ENCODE data around the gene NECTIN2. TPM values are rescaled to one million over a fixed set of nuclear protein-coding genes. Genes with fewer than 3 reads are reported as not detected.
A peak's percentile ranks its signal among the peaks of the same experiment; 100 is the strongest.

The NECTIN2 gene
- total RNA-seq, 1 experiment from 2014 or later = 115 TPM

GRCh38 chr19:44800461-44800860 is 45.6 kb upstream of the NECTIN2 start:
- intact Hi-C loops (cut with micrococcal nuclease; ENCODE audit: unreplicated experiment) = no loop called here
- Histone ChIP-seq H3K9me3 (ENCODE audit: insufficient read depth, low read depth) (no peaks in the 10 kb centered on the region), H4K20me1 (ENCODE audit: insufficient read depth) (peaks cover 6% of the 10 kb centered on the region; the same call in 1 of the 2 replicates), H3K27ac (no peak overlapping the region), H3K4me2 (no peak overlapping the region), H3K27me3 (ENCODE audit: insufficient read depth, low read depth) (no peaks in the 10 kb centered on the region), H3K36me3 (ENCODE audit: low read depth) (peaks cover 6% of the 10 kb centered on the region), H3K79me2 (ENCODE audit: low read depth) (no peaks in the 10 kb centered on the region), H3K4me1 (replicated peaks; ENCODE audit: insufficient read depth) (peaks cover 22% of the 10 kb centered on the region), H2AFZ (no peak overlapping the region), H3K9me2 (ENCODE audit: insufficient read depth) (no peaks in the 10 kb centered on the region), H3K4me3 (no peak overlapping the region), H3F3A (ENCODE audit: insufficient read depth, low read depth) (peaks cover 76% of the 10 kb centered on the region)
- CTCF ChIA-PET = no interaction called here
- DNase-seq = peak; percentile 73 to 85
- POLR2A ChIA-PET (ENCODE audit: unreplicated experiment) = no interaction called here
- BruUV-seq (replicated peaks) = no TSS peak
- TF ChIP-seq, protein P1, sequence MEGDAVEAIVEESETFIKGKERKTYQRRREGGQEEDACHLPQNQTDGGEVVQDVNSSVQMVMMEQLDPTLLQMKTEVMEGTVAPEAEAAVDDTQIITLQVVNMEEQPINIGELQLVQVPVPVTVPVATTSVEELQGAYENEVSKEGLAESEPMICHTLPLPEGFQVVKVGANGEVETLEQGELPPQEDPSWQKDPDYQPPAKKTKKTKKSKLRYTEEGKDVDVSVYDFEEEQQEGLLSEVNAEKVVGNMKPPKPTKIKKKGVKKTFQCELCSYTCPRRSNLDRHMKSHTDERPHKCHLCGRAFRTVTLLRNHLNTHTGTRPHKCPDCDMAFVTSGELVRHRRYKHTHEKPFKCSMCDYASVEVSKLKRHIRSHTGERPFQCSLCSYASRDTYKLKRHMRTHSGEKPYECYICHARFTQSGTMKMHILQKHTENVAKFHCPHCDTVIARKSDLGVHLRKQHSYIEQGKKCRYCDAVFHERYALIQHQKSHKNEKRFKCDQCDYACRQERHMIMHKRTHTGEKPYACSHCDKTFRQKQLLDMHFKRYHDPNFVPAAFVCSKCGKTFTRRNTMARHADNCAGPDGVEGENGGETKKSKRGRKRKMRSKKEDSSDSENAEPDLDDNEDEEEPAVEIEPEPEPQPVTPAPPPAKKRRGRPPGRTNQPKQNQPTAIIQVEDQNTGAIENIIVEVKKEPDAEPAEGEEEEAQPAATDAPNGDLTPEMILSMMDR (conservative IDR thresholded peaks at IDR 0.05) = peak; percentile 97
- no peak for TF ChIP-seq EZH2 (IDR thresholded peaks at IDR 0.05; ENCODE audit: low read depth)

- Histone ChIP-seq H3K27me3 (ENCODE audit: insufficient read depth, low read depth) (no peaks in the 10 kb centered on the region), H3K9me2 (ENCODE audit: insufficient read depth) (no peaks in the 10 kb centered on the region), H3K4me2 (peak overlapping the region; percentile 33), H3K9me3 (ENCODE audit: insufficient read depth, low read depth) (no peaks in the 10 kb centered on the region), H3K79me2 (ENCODE audit: low read depth) (no peaks in the 10 kb centered on the region), H3K27ac (no peak overlapping the region), H4K20me1 (ENCODE audit: insufficient read depth) (peaks cover 6% of the 10 kb centered on the region; the same call in 1 of the 2 replicates), H3K36me3 (ENCODE audit: low read depth) (no peaks in the 10 kb centered on the region), H3K4me3 (no peak overlapping the region), H2AFZ (no peak overlapping the region), H3K4me1 (replicated peaks; ENCODE audit: insufficient read depth) (peaks cover 48% of the 10 kb centered on the region), H3F3A (ENCODE audit: insufficient read depth, low read depth) (peaks cover 80% of the 10 kb centered on the region)
- TF ChIP-seq EZH2 (IDR thresholded peaks at IDR 0.05; ENCODE audit: low read depth) = no peak
- TF ChIP-seq, protein P1 (conservative IDR thresholded peaks at IDR 0.05) = no peak
- ChIA-PET POLR2A (ENCODE audit: unreplicated experiment) (interaction anchor here (0.5 to 0.7 kb wide), 6 partner anchors 18 to 752 kb away, joined by 3 to 14 read pairs (median 8); no protein-coding TSS in a partner anchor), CTCF (interaction anchor here (0.5 to 1.2 kb wide), 7 partner anchors 26 to 133 kb away, joined by 3 to 17 read pairs (median 4); partner anchors contain the start of gene NECTIN2)
- intact Hi-C loops (cut with micrococcal nuclease; ENCODE audit: unreplicated experiment) = no loop called here
- BruUV-seq (replicated peaks) = no TSS peak
- peak; percentile 80 to 81 for DNase-seq
Measured at GRCh38 chr19:44803442-44804428, 42.4 kb upstream of the NECTIN2 start.

- DNase-seq = no peak
- Histone ChIP-seq H4K20me1 (ENCODE audit: insufficient read depth) (no peaks in the 10 kb centered on the region), H3K27ac (no peak overlapping the region), H3K9me3 (ENCODE audit: insufficient read depth, low read depth) (no peaks in the 10 kb centered on the region), H3K4me1 (replicated peaks; ENCODE audit: insufficient read depth) (peaks cover 58% of the 10 kb centered on the region), H3K4me3 (no peak overlapping the region), H3K4me2 (peak overlapping the region; percentile 96; the same call in 1 of the 2 replicates), H3F3A (ENCODE audit: insufficient read depth, low read depth) (peaks cover 69% of the 10 kb centered on the region), H2AFZ (no peak overlapping the region), H3K27me3 (ENCODE audit: insufficient read depth, low read depth) (no peaks in the 10 kb centered on the region), H3K9me2 (ENCODE audit: insufficient read depth) (no peaks in the 10 kb centered on the region), H3K79me2 (ENCODE audit: low read depth) (peaks cover 14% of the 10 kb centered on the region), H3K36me3 (ENCODE audit: low read depth) (no peaks in the 10 kb centered on the region)
- POLR2A ChIA-PET (ENCODE audit: unreplicated experiment) = interaction anchor here (0.7 kb wide), 1 partner anchor 126 kb away, joined by 9 read pairs; no protein-coding TSS in a partner anchor
- TF ChIP-seq, protein P1 (conservative IDR thresholded peaks at IDR 0.05) = no peak
- TF ChIP-seq EZH2 (IDR thresholded peaks at IDR 0.05; ENCODE audit: low read depth) = no peak
- BruUV-seq (replicated peaks) = no TSS peak
- CTCF ChIA-PET = interaction anchor here (0.6 to 1.8 kb wide), 2 partner anchors 30 to 40 kb away, joined by 5 to 6 read pairs; partner anchors contain the start of gene NECTIN2
- intact Hi-C loops (cut with micrococcal nuclease; ENCODE audit: unreplicated experiment) = no loop called here
Measured at GRCh38 chr19:44806291-44806690, 39.8 kb upstream of the NECTIN2 start.
